ENCODE results near the gene GRM7. TPM values are rescaled to one million over a fixed set of nuclear protein-coding genes. Genes with fewer than 3 reads are reported as not detected.

GRM7 gene
- not detected in 2 replicates for total RNA-seq

GRCh38 chr3:6860954-6861624 is at the start of gene GRM7:
TSS of gene GRM7 (plus strand) at chr3:6861115.

All from mammary microvascular endothelial cell (primary cell).